Endothelial cell of hepatic sinusoid (primary cell): Measurements from ENCODE around the gene ADCY10.
"Not testable (repeated sequence)": the region's sequence is repeated elsewhere in the genome, so short reads cannot be mapped to it uniquely, and the experiment has no call there.

Experiments
- in situ Hi-C: cut with HindIII; loops from 2 replicates; pipeline ENCODE4 v1.10.0; 2017; ENCODE audit warnings: low sequenced_read_pairs

The ADCY10 gene

DNA sequence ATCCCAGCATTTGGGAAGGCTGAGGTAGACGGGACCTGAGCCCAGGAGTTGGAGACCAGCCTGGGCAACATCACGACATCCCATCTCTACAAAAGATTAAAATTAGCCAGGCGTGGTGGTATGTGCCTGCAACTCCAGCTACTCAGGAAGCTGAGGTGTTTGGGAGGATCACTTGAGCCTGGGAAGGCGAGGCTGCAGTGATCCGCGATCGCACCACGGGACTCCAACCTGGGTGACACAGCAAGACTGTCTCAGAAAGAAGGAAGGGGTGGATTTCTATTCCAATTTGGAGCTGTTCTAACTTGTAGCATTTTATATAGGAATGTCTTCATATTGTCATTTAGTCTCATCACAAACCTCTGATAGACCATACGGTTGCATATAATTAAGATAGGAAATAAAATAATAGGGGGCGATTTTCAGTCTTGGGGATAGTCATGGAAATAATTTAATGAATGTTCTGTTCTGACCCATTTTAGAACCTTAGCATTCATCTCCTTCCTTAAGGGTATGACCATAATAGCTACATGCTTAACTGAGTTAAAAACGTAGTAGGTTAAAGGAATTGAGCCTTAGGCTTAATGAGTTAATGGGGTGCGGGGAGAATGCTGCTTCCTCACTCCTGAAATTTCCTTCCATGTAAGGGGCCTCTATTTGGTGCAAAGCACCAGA is 93.1 kb downstream of the ADCY10 start:
- in situ Hi-C loops: no loop called here

DNA sequence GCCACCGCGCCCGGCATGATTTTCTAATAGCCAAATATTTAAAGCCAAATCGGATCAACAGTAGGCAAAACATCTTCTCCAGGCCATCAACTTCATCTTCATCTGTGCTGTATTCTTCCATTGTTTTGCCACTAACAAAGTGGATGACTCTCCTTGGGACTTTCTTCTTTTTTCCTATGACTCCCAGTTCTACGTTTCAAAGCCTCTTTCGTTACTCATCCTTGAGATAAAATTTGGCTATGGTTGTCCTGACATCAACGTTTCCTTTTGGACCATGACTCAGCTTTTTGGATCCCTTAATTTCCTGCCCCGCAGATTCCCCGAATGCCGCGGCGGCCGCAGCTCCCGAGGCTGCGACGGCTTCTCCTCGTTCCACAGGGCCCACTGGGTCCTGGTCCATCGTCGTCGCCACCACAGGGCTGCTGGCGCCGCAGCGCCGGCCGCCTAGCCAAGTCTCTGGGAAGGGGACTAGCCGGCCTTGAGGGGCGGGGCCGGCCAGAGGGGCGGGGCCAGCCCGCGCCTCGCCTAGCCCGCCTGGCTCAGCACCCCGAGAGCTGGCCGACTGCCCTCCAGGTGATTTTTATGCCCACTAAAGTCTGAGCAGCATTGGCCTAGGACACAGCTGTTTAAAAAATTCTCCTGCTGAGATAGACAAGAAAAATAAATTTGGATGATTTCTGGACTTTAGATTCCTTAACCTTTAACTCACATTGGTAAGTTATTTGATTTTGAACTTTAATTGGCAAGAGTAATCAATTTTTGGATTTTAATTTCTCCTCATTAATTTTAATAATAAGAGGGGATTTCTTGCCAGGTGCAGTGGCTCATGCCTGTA is 93.9 kb downstream of the ADCY10 start:
- in situ Hi-C loops: no loop called here

DNA sequence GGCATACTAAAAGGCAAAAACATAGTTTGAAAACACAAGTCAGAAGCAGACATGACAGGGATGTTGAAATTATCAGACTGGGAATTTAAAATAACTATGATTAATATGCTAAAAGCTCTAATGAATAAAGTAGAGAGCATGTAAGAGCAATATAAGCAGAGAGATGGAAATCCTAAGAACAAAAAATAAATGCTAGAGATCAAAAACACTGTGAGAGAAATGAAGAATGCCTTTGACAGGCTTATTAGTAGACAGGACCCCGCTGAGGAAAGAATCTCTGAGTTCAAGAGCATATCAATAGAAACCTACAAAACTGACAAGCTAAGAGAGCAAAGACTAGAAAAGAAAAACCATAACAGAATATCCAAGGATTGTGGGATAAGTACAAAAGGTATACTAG is 98.3 kb downstream of the ADCY10 start:
- in situ Hi-C loops: no loop called here

DNA sequence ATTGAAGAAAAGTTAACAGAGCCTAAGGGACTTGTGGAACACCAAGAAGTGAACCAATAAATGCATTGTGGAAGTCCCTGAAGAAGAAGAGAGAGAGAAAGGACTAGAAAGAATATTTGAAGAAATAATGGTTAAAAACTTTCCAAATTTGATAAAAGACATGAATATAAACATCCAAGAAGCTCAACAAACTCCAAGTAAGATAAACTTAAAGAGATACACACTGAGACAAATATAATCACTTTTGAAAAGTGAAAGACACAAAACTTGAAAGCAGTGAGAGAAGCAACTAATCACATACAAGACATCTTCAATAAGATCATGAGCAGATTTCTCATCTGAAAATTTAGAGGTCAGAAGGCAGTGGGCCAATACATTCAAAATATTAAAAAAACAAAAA is 101.0 kb downstream of the ADCY10 start:
- in situ Hi-C loops: no loop called here

DNA sequence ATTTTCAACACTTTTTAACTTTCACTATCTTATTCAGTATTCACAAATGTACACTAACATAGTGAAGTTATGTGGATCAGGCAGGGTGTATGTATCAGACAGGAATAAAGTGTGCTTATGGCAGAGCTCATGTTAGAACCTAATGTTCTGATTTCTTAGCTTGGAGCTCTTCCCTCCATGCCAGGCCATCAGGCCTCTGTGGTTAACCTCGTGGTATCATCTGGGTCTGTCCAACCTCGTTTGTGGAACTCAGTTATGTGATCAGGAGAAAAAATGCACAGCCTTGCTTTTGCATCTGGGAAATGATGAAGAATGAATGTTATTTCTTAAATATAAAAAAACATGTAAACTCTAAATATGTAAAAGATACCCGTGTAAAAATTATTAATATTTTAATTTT is 105.2 kb downstream of the ADCY10 start:
- in situ Hi-C loops: no loop called here

DNA sequence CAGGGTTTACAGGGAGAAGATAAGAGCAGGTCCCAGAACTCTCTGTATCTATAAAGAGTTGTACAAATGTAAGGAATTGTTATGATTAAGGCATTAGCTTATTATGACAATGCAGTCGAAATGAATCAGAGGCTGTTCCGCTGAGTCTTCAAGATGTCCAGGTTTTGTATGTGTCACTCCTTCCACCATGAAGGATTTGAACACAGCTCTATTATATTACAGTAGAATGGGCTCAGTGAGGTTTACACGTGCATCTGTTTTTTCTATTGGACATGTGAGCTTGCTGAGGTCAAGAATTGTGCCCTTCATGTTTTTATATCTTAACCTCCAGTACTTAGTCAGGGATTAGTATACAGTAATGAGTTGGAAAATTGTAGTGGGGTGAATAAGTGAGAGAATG is 105.8 kb downstream of the ADCY10 start:
- in situ Hi-C loops: no loop called here

DNA sequence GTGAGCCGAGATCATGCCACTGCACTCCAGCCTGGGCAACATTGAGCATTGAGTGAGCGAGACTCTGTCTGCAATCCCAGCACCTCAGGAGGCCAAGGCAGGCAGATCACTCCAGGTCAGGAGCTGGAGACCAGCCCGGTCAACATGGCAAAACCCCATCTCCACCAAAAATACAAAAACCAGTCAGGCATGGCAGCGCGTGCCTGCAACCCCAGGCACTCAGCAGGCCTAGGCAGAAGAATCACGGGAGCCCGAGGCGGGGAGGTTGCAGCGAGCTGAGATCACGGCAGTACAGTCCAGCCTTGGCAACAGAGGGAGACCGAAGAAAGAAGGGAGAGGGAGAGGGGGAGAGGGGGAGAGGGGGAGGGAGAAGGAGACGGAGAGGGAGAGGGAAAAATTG is 107.3 kb downstream of the ADCY10 start:
- in situ Hi-C loops: not testable (repeated sequence)

DNA sequence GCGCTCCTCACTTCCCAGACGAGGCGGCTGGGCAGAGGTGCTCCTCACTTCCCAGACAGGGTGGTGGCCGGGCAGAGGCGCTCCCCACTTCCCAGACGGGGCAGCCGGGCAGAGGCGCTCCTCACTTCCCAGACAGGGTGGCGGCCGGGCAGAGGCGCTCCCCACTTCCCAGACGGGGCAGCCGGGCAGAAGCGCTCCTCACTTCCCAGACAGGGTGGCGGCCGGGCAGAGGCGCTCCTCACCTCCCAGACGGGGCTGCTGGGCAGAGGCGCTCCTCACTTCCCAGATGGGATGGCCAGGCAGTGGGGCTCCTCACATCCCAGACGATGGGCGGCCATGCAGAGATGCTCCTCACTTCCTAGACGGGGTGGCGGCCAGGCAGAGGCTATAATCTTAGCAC is 107.7 kb downstream of the ADCY10 start:
- in situ Hi-C loops: not testable (repeated sequence)

DNA sequence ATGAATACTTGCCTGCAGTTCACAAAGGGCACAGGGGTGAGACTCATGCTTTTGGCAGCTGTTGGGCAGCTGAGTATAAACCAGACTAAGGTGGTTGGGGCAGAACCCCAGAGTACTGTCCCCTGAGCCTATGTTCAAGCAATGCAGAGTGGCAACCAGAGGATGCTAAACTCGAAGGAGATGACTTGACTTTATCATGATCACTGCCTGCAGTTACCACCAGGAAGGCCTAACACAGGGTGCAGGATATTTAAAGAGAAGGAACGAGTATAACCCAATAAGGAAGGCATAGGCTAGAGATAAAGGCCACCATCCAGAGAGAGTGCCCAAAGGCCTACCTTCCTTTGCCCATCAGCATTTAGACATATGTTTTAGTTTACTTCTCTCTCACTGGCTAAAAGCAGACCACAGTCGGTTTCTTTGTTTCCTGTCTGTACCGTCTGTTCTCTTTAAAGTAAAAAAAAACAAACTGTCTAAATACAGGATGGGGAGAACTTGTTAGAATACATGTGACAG is 108.8 kb downstream of the ADCY10 start:
- in situ Hi-C loops: no loop called here

DNA sequence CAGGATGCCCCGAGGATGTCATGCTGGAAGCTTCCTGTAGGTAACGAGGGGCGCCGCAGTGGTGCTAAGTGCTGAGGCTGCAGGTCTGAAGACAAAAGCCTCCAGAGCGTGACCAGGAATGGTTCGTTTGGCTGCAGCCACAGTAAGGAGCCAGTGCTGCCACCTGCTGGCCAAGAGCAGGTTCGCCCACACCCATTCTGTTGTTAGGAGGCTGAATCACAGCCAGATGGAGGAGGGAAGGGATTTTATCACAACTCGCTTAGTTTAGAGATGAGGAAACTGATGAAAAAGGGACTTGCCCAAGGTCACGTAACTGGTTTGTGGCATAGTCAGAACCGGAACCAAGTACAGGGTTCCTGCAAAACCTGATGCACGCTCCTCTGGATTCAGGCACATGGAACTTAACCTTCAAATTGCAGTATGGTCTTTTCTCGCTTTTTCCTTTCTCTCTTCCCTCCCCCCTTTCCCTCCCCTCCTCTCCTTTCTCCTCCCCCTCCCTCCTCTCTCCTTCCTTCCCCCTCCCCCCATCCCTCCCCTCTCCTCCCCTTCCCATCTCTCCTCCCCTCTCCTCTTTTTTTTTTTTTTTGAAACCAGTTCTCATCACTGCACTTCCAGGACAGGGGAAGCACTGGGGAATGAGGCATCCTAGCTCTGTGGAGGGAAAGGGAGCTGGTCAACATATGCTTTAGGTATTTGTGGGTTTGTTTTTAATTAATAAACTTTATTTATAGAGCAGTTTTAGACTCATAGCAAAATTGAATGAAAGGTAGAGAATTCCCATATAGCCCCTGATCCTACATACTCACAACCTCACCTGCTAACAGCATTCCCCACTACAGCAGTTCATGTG is 110.4 kb downstream of the ADCY10 start:
- in situ Hi-C loops: loop anchor here (5.0 kb wide), 1 partner anchor 81 kb away; the partner anchor contains the start of gene MPZL1

DNA sequence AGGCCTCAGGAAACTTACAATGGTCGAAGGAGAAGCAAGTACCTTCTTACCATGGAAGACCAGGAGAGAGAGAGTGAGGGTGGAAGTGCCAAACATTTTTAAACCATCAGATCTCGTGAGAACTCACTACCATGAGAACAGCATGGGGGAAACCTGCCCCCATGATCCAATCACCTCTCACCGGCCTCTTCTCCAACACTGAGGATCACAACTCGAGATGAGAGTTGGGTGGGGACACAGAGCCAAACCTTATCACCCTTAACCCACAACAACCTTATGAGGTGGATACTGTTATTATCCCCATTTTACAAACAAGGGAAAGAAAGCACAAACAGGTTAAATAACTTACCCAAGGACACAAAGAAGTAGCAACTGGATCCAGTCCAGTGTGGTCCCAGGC is 111.7 kb downstream of the ADCY10 start:
- in situ Hi-C loops: loop anchor here (5.0 kb wide), 1 partner anchor 80 kb away; the partner anchor contains the start of gene MPZL1

DNA sequence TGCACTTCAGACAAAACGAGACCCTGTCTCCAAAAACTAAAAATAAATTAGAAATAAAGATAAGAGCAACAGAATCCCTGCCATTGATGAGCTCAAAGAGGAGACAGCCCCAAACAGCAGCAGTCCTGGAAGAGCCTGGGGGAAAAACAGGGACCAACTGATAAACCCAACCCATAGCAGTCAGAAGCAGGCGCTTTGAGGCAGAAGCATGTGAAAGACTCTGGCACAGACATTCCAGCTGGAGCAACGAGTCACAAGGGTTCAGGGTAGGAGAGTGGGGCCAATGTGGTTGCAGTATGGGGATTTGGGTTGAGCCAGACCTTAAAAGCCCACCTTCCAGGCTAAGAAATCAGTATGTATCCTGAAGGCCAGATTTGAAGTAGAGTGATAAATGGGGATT is 113.7 kb downstream of the ADCY10 start:
- in situ Hi-C loops: loop anchor here (5.0 kb wide), 1 partner anchor 78 kb away; the partner anchor contains the start of gene MPZL1

DNA sequence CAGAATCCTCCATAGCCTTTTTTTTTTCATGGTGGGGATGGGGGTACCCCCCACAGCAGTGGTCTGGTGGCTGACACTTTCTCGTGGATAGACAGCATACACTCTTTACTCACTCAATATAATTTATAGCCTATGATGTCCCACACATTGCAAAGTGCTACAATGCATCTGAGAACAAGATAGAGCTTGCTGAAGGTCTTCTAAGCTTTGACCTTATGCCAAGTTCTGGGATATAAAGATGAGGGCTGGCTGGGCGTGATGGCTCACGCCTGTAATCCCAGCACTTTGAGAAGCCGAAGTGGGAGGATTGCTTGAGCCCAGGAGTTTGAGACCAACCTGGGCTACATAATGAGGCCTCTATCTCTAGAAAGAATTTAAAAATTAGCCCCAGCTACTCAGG is 114.2 kb downstream of the ADCY10 start:
- in situ Hi-C loops: loop anchor here (5.0 kb wide), 1 partner anchor 77 kb away; the partner anchor contains the start of gene MPZL1

DNA sequence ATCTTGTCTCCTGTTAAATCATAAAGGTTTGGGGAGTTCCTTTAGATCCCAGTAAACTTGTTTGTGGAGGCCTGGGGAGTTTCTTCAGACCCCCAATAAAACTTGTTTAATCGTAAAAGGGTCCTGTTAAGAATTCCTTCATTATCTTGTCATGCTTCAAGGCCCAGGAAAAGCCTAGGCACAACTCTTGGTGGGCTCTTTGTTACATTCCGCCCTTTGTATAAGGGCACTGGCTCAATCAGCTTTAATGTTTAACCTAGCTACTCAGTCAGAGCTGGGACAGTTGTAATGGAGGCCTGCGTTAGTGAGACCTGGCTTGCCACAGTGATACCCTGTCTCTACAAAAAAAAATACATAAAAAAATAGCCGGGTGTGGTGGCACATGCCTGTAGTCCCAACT is 115.0 kb downstream of the ADCY10 start:
- in situ Hi-C loops: no loop called here

DNA sequence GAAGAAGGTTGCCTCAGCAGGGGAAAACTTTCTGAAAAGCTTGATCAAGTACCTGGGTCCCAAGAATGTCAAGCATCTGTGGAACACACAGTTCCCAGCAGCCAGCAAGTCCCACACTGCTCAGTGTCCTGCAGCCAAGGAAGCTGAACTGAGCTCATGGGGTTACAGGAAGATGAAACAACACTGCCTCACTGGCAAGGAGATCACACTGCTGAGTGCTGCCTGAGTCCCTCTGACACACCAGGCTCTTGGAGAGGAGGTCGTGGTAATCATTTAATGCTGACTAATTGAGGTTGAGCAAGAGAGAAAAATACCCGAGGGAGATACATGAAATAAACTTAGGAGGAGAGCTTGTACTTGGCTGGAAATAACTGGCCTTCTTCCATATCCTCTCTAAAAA is 116.9 kb downstream of the ADCY10 start:
- in situ Hi-C loops: no loop called here

DNA sequence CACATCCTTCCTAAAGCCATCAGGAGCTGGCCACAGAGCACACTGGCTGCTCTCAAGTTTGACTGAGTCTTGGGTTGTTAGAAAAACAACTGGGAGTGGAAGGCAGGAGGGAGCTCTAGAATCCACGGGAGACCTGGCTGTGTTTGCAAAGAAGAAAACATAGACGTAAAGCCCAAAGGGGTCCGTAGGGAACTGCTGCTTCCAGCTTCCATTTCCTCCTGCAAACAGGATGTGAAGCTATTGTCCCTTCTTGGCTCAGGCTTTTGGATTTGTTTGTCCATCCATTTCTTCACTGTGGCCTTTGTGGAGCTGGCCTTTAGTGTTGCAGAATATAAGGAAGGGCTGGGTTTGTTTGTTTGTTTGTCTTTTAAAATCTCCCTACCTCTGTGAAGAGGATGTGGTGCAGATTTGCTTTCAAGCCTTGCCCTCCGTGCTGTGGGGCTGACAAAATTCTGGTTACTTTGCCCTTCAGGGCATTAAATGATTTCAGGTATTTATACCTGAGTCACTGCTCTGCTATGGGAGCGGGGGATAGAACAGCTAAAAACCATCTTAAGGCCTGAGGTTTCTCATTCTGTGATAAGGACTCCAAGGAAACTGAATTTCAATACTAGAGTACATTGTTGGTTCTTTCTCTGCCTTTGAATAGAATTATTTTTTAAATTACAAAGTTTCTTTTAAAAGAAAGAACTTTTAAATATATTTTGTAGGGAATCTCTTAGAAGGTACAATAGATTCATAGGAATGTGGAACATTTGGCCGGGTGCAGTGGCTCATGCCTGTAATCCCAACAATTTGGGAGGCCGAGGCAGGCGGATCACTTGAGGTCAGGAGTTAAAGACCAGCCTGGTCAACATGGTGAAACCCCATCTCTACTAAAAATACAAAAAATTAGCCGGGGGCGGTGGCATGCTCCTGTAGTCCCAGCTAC is 117.9 kb downstream of the ADCY10 start:
- in situ Hi-C loops: no loop called here

DNA sequence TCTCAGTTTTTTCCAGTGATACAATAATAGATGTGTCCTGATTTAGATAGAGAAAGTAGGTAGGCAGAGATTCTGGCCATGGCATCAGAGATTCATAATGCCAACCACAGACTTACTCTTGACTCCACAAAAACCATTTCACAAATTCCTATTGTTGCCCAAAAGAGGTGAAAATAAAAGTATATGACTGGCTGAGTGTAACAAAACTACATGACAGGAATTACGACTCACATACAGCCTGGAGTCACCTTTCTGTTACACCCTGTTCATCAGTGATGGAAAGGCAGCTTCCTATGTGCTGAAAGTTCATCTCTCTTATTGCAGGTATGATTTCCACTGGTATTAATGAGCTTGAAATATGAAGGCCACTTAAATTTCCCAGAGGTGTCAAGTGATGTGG is 119.9 kb downstream of the ADCY10 start:
- in situ Hi-C loops: no loop called here

DNA sequence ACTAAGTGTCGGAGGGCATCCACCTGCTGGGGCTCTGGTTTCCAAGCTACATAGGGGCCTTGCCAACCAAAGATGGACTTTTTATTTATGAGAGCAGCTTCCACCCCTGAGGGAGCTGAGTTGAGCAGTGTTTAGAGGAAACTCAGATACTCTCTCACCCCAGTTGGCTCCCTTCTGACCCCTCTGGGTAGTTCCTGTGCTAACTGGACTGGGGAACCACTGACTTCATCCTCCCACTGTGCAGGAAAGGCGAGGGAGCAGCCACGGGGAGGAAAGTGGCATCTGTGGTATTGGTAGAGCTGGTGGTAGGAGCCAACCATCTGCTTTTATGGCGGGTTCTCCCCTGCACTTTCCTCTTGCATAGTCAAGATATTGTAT is 121.8 kb downstream of the ADCY10 start:
- in situ Hi-C loops: no loop called here

DNA sequence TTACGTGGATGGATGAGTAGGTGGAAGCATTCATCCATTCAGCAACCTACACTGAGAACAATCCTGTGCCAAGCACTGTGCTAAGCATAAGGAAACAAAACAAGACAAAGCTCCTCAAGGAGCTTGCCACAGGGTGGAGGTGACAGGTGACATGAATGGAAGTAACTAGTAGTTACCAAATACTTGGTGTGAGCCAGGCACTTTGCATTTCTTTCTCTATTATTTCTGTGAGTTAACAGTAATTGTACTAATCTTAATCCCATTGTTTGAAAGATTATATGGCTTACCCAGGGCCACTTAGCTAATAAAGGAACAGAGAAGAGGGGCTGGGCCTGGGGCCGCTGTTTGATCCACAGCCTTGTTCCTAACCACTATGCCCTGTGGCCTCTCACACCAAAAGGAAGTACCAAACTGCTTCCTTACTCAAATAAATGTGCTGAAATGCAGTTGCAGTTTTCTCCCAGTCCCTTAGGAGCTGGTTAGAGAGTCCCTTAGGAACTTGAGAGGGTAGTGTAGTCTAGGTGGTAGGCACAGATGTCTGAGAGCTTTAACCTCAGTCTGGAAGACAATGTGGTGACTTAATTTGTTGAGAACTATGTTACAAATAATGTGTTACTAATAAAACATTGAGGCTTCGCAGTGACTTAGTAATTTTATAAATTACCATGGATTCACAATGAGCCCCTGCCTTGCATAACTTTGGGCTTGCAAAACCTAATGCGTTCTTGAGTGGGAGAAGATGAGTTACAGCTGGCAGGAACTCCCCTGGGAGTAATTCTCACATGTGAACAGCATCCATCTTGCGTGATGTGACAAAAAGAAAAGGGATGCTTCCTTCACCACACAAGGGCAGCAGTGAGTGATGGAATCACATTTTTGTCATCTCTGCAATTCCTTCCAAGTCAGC is 122.4 kb downstream of the ADCY10 start:
- in situ Hi-C loops: no loop called here
